HCT116 (cell line): ENCODE data around the gene ZNF66. TPM values are rescaled to one million over a fixed set of nuclear protein-coding genes. Genes with fewer than 3 reads are reported as not detected.
"Not testable (repeated sequence)": the region's sequence is repeated elsewhere in the genome, so short reads cannot be mapped to it uniquely, and the experiment has no call there.

Source experiments
- ATAC-seq: fragments of 200-7000 bp; cut with Tn5 transposase; 2 replicates; pipeline ENCODE4 v1.9.1; 2020; ENCODE audit warnings: mild to moderate bottlenecking, moderate library complexity
- BruUV-seq: library from RNA; stranded (reverse); fragments of 400-500 nt; replicated peaks from 2 replicates; lab custom pipeline; 2021; lab: Mats Ljungman, UMichigan
- CTCF ChIA-PET: fragments of 300-600 bp; sonication (Branson Sonifier 250); formaldehyde crosslinking; loops from one replicate; lab custom pipeline; 2021; ENCODE audit warnings: antibody characterized with exemption; lab: Charles Lee
- POLR2A ChIA-PET: fragments of 300-600, 350-600 bp; sonication (Branson Sonifier 250); formaldehyde crosslinking; loops from one replicate; lab custom pipeline; 2021; ENCODE audit warnings: antibody characterized with exemption; lab: Charles Lee
- RAD21 ChIA-PET, 2 experiments: fragments of 300-600 bp; sonication (Branson Sonifier 250); formaldehyde crosslinking; loops; one replicate each; lab custom pipeline; 2023; ENCODE audit warnings: low total read pairs in 2 of 2; ENCODE audit not compliant: uncharacterized antibody in 2 of 2, unreplicated experiment in 2 of 2, low non-redundant PET in 1 of 2; lab: Charles Lee
- DNase-seq: peaks from one replicate; pipeline ENCODE4 v3.0.0-alpha.2; 2010; ENCODE audit warnings: low read depth, low spot score
- H2AFZ ChIP-seq: fragments of 200-600 bp; shearing (Covaris generic), sonication (generic); 2 replicates; pipeline ENCODE4 v1.6.1; 2017; ENCODE audit warnings: low read depth, mixed run types, mixed read lengths, antibody characterized with exemption, low read length; ENCODE audit not compliant: poor library complexity, severe bottlenecking
- H3K27ac ChIP-seq: 2 replicates; pipeline ENCODE4 v1.5.1; 2012; ENCODE audit warnings: low read depth, low read length
- H3K27me3 ChIP-seq: fragments of 200-600 bp; sonication (generic); 2 replicates; pipeline ENCODE4 v1.6.1; 2016; ENCODE audit warnings: mixed run types, low read length, mixed read lengths; ENCODE audit not compliant: insufficient read depth
- H3K36me3 ChIP-seq, 2 experiments: fragments of 200-500 bp in 1 of 2; fragments of 200-600 bp in 1 of 2; sonication (Bioruptor generic) in 1 of 2; sonication (generic) in 1 of 2; 2 replicates each; pipeline versions ENCODE4 v1.5.1 to v1.6.1; 2014 to 2016; ENCODE audit warnings: low read length in 2 of 2, inconsistent platforms in 1 of 2, mixed read lengths in 1 of 2, mixed run types in 1 of 2; ENCODE audit not compliant: insufficient read depth in 2 of 2, control insufficient read depth in 1 of 2
- H3K4me1 ChIP-seq, 2 experiments: fragments of 200-600 bp in 1 of 2; sonication (generic) in 1 of 2; 2 replicates each; pipeline versions ENCODE4 v1.5.1 to v1.6.1; 2012 to 2017; ENCODE audit warnings: low read length in 2 of 2, inconsistent platforms in 1 of 2, mild to moderate bottlenecking in 1 of 2, mixed read lengths in 1 of 2, mixed run types in 1 of 2, moderate library complexity in 1 of 2; ENCODE audit not compliant: insufficient read depth in 2 of 2, control insufficient read depth in 1 of 2
- H3K4me2 ChIP-seq: fragments of 200-600 bp; sonication (generic); 2 replicates; pipeline ENCODE4 v1.6.1; 2017; ENCODE audit warnings: mixed run types, low read length, mixed read lengths
- H3K4me3 ChIP-seq, 2 experiments: fragments of 200-600 bp in 1 of 2; sonication (generic) in 1 of 2; replicated peaks in 1 of 2; 2 replicates each; pipeline ENCODE4 v1.5.1; 2011 to 2016; ENCODE audit warnings: low read length in 2 of 2, control low read depth in 1 of 2, low read depth in 1 of 2, mild to moderate bottlenecking in 1 of 2, mixed read lengths in 1 of 2, mixed run types in 1 of 2
- H3K79me2 ChIP-seq: fragments of 200-600 bp; sonication (generic); 2 replicates; pipeline ENCODE4 v1.6.1; 2017; ENCODE audit warnings: mild to moderate bottlenecking, mixed run types, low read length, moderate library complexity, mixed read lengths; ENCODE audit not compliant: insufficient read depth
- H3K9ac ChIP-seq: fragments of 200-600 bp; sonication (generic); 2 replicates; pipeline ENCODE4 v1.6.1; 2016; ENCODE audit warnings: low read length, mixed read lengths
- H3K9me2 ChIP-seq: fragments of 200-600 bp; sonication (generic), shearing (Covaris generic); 2 replicates; pipeline ENCODE4 v1.6.1; 2017; ENCODE audit warnings: mixed run types, mild to moderate bottlenecking, moderate library complexity; ENCODE audit not compliant: insufficient read depth
- H3K9me3 ChIP-seq, 2 experiments: fragments of 200-500 bp in 1 of 2; fragments of 200-600 bp in 1 of 2; sonication (Bioruptor generic) in 1 of 2; sonication (generic) in 1 of 2; 2 replicates each; pipeline ENCODE4 v1.6.1; 2014 to 2017; ENCODE audit warnings: low read length in 2 of 2, mixed read lengths in 2 of 2, inconsistent platforms in 1 of 2, low read depth in 1 of 2, mild to moderate bottlenecking in 1 of 2, mixed run types in 1 of 2, moderate library complexity in 1 of 2; ENCODE audit not compliant: control insufficient read depth in 1 of 2, insufficient read depth in 1 of 2
- H4K20me1 ChIP-seq: fragments of 200-600 bp; sonication (generic), shearing (Covaris generic); 2 replicates; pipeline ENCODE4 v1.6.1; 2017; ENCODE audit warnings: mixed run types, mild to moderate bottlenecking, moderate library complexity; ENCODE audit not compliant: insufficient read depth
- CEBPB ChIP-seq: IDR thresholded peaks from 2 replicates; pipeline ENCODE4 v1.6.1; 2012; ENCODE audit warnings: low read depth
- CTCF ChIP-seq, 3 experiments: fragments of 200-600 bp in 1 of 3; sonication (generic) in 1 of 3; IDR thresholded peaks in 2 of 3; conservative IDR thresholded peaks in 1 of 3; 2 replicates each; pipeline ENCODE4 v1.5.1; 2012 to 2017; ENCODE audit warnings: low read depth in 2 of 3, low read length in 2 of 3, antibody characterized with exemption in 1 of 3, borderline replicate concordance in 1 of 3, control low read depth in 1 of 3, mild to moderate bottlenecking in 1 of 3, mixed read lengths in 1 of 3, mixed run types in 1 of 3, moderate library complexity in 1 of 3; ENCODE audit not compliant: insufficient read depth in 1 of 3
- EGR1 ChIP-seq: IDR thresholded peaks from 2 replicates; pipeline ENCODE4 v1.6.1; 2012; ENCODE audit warnings: low read depth
- EZH2 ChIP-seq: fragments of 200-600 bp; sonication (generic); IDR thresholded peaks from 2 replicates; pipeline ENCODE4 v1.6.1; 2017; ENCODE audit warnings: antibody characterized with exemption, mixed run types
- EZH2phosphoT487 ChIP-seq: fragments of 200-600 bp; IDR thresholded peaks from 2 replicates; pipeline ENCODE4 v1.6.1; 2018; ENCODE audit warnings: antibody characterized with exemption, borderline replicate concordance
- JUND ChIP-seq: IDR thresholded peaks from 2 replicates; pipeline ENCODE4 v1.6.1; 2012
- POLR2AphosphoS5 ChIP-seq: IDR thresholded peaks from 2 replicates; pipeline ENCODE4 v1.6.1; 2011; ENCODE audit warnings: mild to moderate bottlenecking, low read depth, low read length, moderate library complexity
- RAD21 ChIP-seq: IDR thresholded peaks from 2 replicates; pipeline ENCODE4 v1.6.1; 2012; ENCODE audit warnings: low read depth, mild to moderate bottlenecking
- SP1 ChIP-seq: IDR thresholded peaks from 2 replicates; pipeline ENCODE4 v1.6.1; 2012; ENCODE audit warnings: low read depth
- SRF ChIP-seq: IDR thresholded peaks from 2 replicates; pipeline ENCODE4 v1.6.1; 2012; ENCODE audit warnings: low read depth
- ZBTB33 ChIP-seq: IDR thresholded peaks from 2 replicates; pipeline ENCODE4 v1.6.1; 2011; ENCODE audit warnings: mild to moderate bottlenecking, low read length, moderate library complexity; ENCODE audit not compliant: insufficient replicate concordance; ENCODE audit errors: extremely low read depth
- ZNF274 ChIP-seq: fragments of 200-500 bp; sonication (Bioruptor generic); IDR thresholded peaks from 2 replicates; pipeline ENCODE4 v1.6.1; 2014; ENCODE audit warnings: mild to moderate bottlenecking, low read depth, low read length, inconsistent platforms
- intact Hi-C: fragments of 100-400 bp; cut with micrococcal nuclease; formaldehyde crosslinking; loops from 2 replicates; pipeline ENCODE4 v1.10.0; 2022
- total RNA-seq: library from RNA; stranded (reverse); gene quantifications from one replicate; pipeline ENCODE4 v1.2.1, GENCODE V29; 2021; ENCODE audit not compliant: unreplicated experiment

The ZNF66 gene
- total RNA-seq, 1 experiment from 2014 or later: not detected

DNA sequence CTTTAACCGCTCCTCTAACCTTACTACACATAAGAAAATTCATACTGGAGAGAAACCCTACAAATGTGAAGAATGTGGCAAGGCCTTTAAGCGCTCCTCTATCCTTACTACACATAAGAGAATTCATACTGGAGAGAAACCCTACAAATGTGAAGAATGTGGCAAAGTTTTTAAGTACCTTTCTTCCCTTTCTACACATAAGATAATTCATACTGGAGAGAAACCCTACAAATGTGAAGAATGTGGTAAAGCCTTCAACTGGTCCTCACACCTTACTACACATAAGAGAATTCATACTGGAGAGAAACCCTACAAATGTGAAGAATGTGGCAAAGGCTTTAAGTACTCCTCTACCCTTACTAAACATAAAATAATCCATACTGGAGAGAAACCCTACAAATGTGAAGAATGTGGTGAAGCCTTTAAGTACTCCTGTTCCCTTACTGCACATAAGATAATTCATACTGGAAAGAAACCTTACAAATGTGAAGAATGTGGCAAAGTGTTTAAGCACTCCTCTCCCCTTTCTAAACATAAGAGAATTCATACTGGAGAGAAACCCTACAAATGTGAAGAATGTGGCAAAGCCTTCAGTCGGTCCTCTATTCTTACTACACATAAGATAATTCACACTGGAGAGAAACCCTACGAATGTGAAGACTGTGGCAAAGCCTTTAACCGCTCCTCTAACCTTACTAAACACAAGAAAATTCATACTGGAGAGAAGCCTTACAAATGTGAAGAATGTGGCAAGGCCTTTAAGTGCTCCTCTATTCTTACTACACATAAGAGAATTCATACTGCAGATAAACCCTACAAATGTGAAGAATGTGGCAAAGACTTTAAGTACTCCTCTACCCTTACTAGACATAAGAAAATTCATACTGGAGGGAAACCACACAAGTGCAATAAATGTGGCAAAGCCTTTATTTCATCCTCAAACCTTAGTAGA, 30.5 kb downstream of the ZNF66 start:
- peak; percentile 47; the same call in 1 of the 2 replicates for TF ChIP-seq ZNF274
- ATAC-seq, RAD21 ChIA-PET, H3K4me2 ChIP-seq, H2AFZ ChIP-seq, H3K4me3 ChIP-seq, H3K27me3 ChIP-seq, H3K79me2 ChIP-seq, DNase-seq, H3K9ac ChIP-seq, H3K4me1 ChIP-seq, H3K9me2 ChIP-seq, H3K9me3 ChIP-seq, intact Hi-C loops, BruUV-seq, H4K20me1 ChIP-seq, H3K36me3 ChIP-seq, CTCF ChIA-PET, POLR2A ChIA-PET, H3K27ac ChIP-seq: not testable (repeated sequence)

- Histone ChIP-seq H3K36me3 (no peaks in the 10 kb centered on the region), H3K9me2 (no peaks in the 10 kb centered on the region), H3K9me3 (no peaks in the 10 kb centered on the region; a peak in 1 of 4 replicates), H3K9ac (no peak overlapping the region), H2AFZ (no peak overlapping the region), H3K4me3 (no peak overlapping the region), H3K27ac (no peak overlapping the region), H3K79me2 (no peaks in the 10 kb centered on the region), H3K27me3 (no peaks in the 10 kb centered on the region), H3K4me1 (no peaks in the 10 kb centered on the region)
- no TSS peak for BruUV-seq
- ChIA-PET RAD21 (no interaction called here), CTCF (no interaction called here)
- no peak for ATAC-seq
- intact Hi-C loops: no loop called here
- TF ChIP-seq EZH2: no peak
- no peak for TF ChIP-seq SRF
- TF ChIP-seq EGR1: no peak
- TF ChIP-seq SP1: no peak
- no peak for TF ChIP-seq EZH2phosphoT487
- TF ChIP-seq CTCF (IDR thresholded peaks at IDR 0.05 in 2 of 3, conservative IDR thresholded peaks at IDR 0.05 in 1 of 3; ENCODE audit: borderline replicate concordance in 1 of 3, insufficient read depth in 1 of 3, low read depth in 2 of 3, low read length in 2 of 3): no peak
- TF ChIP-seq CEBPB: no peak
- TF ChIP-seq POLR2AphosphoS5: no peak
- TF ChIP-seq JUND: no peak
- TF ChIP-seq ZBTB33: no peak
- TF ChIP-seq ZNF274: no peak
- TF ChIP-seq RAD21: no peak
- TF ChIP-seq, all 23 proteins: peak for 0
- DNase-seq: no peak
- POLR2A ChIA-PET: no interaction called here
- H3K4me2 ChIP-seq: no peak overlapping the region
- no peaks in the 10 kb centered on the region for H4K20me1 ChIP-seq
Measured at GRCh38 chr19:20840371-20840770, 64.3 kb downstream of the ZNF66 start.
